ENCODE data around the gene C1orf159.
A peak's percentile ranks its signal among the peaks of the same experiment; 100 is the strongest.
"Not testable (repeated sequence)": the region's sequence is repeated elsewhere in the genome, so short reads cannot be mapped to it uniquely, and the experiment has no call there.

C1orf159 gene

GRCh38 chr1:1143636-1144035 is 27.7 kb upstream of the C1orf159 start:
- TF ChIP-seq, protein P1, sequence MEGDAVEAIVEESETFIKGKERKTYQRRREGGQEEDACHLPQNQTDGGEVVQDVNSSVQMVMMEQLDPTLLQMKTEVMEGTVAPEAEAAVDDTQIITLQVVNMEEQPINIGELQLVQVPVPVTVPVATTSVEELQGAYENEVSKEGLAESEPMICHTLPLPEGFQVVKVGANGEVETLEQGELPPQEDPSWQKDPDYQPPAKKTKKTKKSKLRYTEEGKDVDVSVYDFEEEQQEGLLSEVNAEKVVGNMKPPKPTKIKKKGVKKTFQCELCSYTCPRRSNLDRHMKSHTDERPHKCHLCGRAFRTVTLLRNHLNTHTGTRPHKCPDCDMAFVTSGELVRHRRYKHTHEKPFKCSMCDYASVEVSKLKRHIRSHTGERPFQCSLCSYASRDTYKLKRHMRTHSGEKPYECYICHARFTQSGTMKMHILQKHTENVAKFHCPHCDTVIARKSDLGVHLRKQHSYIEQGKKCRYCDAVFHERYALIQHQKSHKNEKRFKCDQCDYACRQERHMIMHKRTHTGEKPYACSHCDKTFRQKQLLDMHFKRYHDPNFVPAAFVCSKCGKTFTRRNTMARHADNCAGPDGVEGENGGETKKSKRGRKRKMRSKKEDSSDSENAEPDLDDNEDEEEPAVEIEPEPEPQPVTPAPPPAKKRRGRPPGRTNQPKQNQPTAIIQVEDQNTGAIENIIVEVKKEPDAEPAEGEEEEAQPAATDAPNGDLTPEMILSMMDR (IDR thresholded peaks at IDR 0.05; ENCODE audit: borderline replicate concordance, insufficient read depth, low read depth, low read length): no peak
- no peak overlapping the region for H3K4me3 ChIP-seq (ENCODE audit: low read depth, low read length)

DNA sequence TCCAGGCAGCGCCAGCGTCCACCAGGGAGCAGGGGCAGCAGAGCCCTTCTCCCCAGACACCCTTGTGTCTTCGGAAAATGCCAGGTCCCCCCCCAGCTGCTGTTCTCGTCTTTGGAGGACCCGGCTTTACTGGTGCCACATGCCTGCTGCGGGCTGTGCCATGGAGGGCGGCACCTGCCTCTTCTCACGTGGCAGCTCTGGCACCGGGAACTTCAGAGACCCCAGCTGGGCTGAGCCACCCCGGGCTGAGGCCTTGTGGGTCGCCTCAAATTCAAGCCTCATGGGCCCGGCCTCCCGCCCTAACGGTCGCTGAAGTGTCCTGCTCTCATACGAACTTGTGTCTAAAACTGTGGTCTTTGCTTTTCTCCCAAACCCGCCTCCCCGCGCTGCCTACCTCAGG is 27.0 kb upstream of the C1orf159 start:
- TF ChIP-seq, protein P1 (IDR thresholded peaks at IDR 0.05; ENCODE audit: borderline replicate concordance, insufficient read depth, low read depth, low read length): no peak
- H3K4me3 ChIP-seq (ENCODE audit: low read depth, low read length): no peak overlapping the region

DNA sequence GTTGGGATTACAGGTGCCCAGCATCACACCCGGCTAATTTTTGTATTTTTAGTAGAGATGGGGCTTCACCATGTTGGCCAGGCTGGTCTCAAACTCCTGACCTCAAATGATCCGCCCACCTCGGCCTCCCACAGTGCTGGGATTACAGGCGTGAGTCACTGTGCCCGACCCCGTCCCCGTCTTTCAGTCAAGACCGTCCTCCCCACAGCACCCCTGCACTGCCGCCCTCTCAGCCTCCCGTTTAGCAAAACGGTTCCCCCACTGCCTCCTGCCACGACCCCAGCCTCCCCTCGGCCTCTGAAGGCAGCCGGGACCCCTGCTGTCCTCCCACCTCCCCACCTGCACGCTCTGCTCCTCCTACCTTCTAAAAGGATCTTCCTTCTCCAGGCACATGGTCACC is 26.5 kb upstream of the C1orf159 start:
- not testable (repeated sequence) for H3K4me3 ChIP-seq (ENCODE audit: low read depth, low read length)

GRCh38 chr1:1141911-1142250 is 26.0 kb upstream of the C1orf159 start:
- TF ChIP-seq, protein P1 (IDR thresholded peaks at IDR 0.05; ENCODE audit: borderline replicate concordance, insufficient read depth, low read depth, low read length): no peak
- H3K4me3 ChIP-seq (ENCODE audit: low read depth, low read length): no peak overlapping the region

GRCh38 chr1:1141244-1141910 is 25.5 kb upstream of the C1orf159 start:
- TF ChIP-seq, protein P1 (IDR thresholded peaks at IDR 0.05; ENCODE audit: borderline replicate concordance, insufficient read depth, low read depth, low read length): no peak

DNA sequence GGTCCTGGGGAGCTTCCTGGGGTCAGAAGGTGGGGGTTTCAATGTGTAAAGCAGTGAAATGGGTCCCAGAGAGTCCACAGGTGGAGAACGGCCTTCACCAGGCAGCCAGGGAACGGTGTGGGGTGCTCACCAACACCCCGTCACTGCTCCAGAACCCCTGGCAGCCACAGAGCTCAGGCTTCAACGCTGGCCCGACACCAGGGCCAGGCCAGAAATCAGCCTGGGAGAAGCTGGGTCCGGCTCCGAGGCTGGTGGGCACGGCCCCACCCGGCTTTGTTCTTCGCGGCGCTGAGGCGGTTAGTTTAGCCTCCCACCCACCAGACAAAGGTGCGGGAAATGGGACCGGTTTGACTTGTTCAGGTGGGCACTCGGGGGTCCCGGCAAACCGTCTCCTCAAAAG is 24.8 kb upstream of the C1orf159 start:
- TF ChIP-seq, protein P1 (IDR thresholded peaks at IDR 0.05; ENCODE audit: borderline replicate concordance, insufficient read depth, low read depth, low read length): no peak

More at GRCh38 chr1:1141244-1141910, 25.5 kb upstream of the C1orf159 start:
- no peak overlapping the region for H3K4me3 ChIP-seq (ENCODE audit: low read depth, low read length)

GRCh38 chr1:1137256-1138045 is 21.6 kb upstream of the C1orf159 start:
- H3K4me3 ChIP-seq (ENCODE audit: low read depth, low read length): peak overlapping the region; percentile 29
- TF ChIP-seq, protein P1 (IDR thresholded peaks at IDR 0.05; ENCODE audit: borderline replicate concordance, insufficient read depth, low read depth, low read length): no peak

More for the DNA sequence above, 24.8 kb upstream of the C1orf159 start:
- H3K4me3 ChIP-seq (ENCODE audit: low read depth, low read length): no peak overlapping the region

Measured in GM12875 (cell line).